Activated T-helper 2 cell treated with anti-CD3 and anti-CD28 coated beads, Interferon-gamma antibody, Interleukin-2, Interleukin-4, amounts not matched to agents 10 μg/mL and 5 μg/mL and 100 μg/mL, durations not matched to agents 14 hours and 24 hours and 36 hours (primary cell): ENCODE results near the gene SH3RF3. TPM values are rescaled to one million over a fixed set of nuclear protein-coding genes. Genes with fewer than 3 reads are reported as not detected.
A peak's percentile ranks its signal among the peaks of the same experiment; 100 is the strongest.

Experiments
- DNase-seq: peaks from one replicate; pipeline ENCODE4 v3.0.0; 2021; ENCODE audit warnings: low spot score
- H3K27ac Mint-ChIP-seq: one replicate; pipeline ENCODE4 v1.8.0; 2021; ENCODE audit warnings: mixed read lengths
- H3K27me3 Mint-ChIP-seq: one replicate; pipeline ENCODE4 v1.8.0; 2021; ENCODE audit warnings: low read depth, mixed read lengths
- H3K36me3 Mint-ChIP-seq: one replicate; pipeline ENCODE4 v1.8.0; 2021; ENCODE audit warnings: low read depth, mixed read lengths
- H3K4me1 Mint-ChIP-seq: one replicate; pipeline ENCODE4 v1.8.0; 2021; ENCODE audit warnings: low read depth, mixed read lengths
- H3K4me3 Mint-ChIP-seq: one replicate; pipeline ENCODE4 v1.8.0; 2021; ENCODE audit warnings: low read depth, mild to moderate bottlenecking, moderate library complexity, mixed read lengths
- H3K9me3 Mint-ChIP-seq: one replicate; pipeline ENCODE4 v1.8.0; 2021; ENCODE audit warnings: mixed read lengths
- intact Hi-C: fragments of 100-400 bp; cut with micrococcal nuclease; formaldehyde crosslinking; loops from one replicate; pipeline ENCODE4 v1.15.1; 2023
- total RNA-seq: library from RNA; stranded (reverse); gene quantifications from 2 replicates; pipeline ENCODE4 v1.2.3, GENCODE V29; 2022

Gene SH3RF3
- total RNA-seq, 1 donor from 2014 or later: 0.78 TPM

- H3K36me3 Mint-ChIP-seq: no peaks in the 10 kb centered on the region
- H3K4me3 Mint-ChIP-seq: no peak overlapping the region
- H3K9me3 Mint-ChIP-seq: no peaks in the 10 kb centered on the region
- peaks cover 58% of the 10 kb centered on the region for H3K27me3 Mint-ChIP-seq
- no peak overlapping the region for H3K27ac Mint-ChIP-seq
- intact Hi-C loops: no loop called here
- peaks cover 31% of the 10 kb centered on the region for H3K4me1 Mint-ChIP-seq
- no peak for DNase-seq
Measured at GRCh38 chr2:109209941-109210340, 80.9 kb downstream of the SH3RF3 start.

GRCh38 chr2:109210431-109211200 lies 81.6 kb downstream of the SH3RF3 start:
- H3K27me3 Mint-ChIP-seq: peaks cover 60% of the 10 kb centered on the region
- peaks cover 38% of the 10 kb centered on the region for H3K4me1 Mint-ChIP-seq

GRCh38 chr2:109211315-109211714 lies 82.3 kb downstream of the SH3RF3 start:
- Mint-ChIP-seq H3K4me1 (peaks cover 45% of the 10 kb centered on the region), H3K27me3 (peaks cover 59% of the 10 kb centered on the region), H3K9me3 (no peaks in the 10 kb centered on the region), H3K27ac (no peak overlapping the region), H3K36me3 (no peaks in the 10 kb centered on the region), H3K4me3 (no peak overlapping the region)
- DNase-seq: no peak
- intact Hi-C loops: no loop called here

More at GRCh38 chr2:109210431-109211200, 81.6 kb downstream of the SH3RF3 start:
- Mint-ChIP-seq H3K36me3 (no peaks in the 10 kb centered on the region), H3K4me3 (no peak overlapping the region), H3K9me3 (no peaks in the 10 kb centered on the region), H3K27ac (peak overlapping the region; percentile 2)
- no peak for DNase-seq
- intact Hi-C loops: no loop called here

GRCh38 chr2:109212836-109213563 lies 84.0 kb downstream of the SH3RF3 start:
- no peaks in the 10 kb centered on the region for H3K9me3 Mint-ChIP-seq
- no peak for DNase-seq
- H3K27ac Mint-ChIP-seq: peak overlapping the region; percentile 93
- peaks cover 55% of the 10 kb centered on the region for H3K27me3 Mint-ChIP-seq
- H3K4me3 Mint-ChIP-seq: peak overlapping the region; percentile 51
- intact Hi-C loops: no loop called here
- H3K36me3 Mint-ChIP-seq: peaks cover 8% of the 10 kb centered on the region
- H3K4me1 Mint-ChIP-seq: peaks cover 59% of the 10 kb centered on the region

- H3K27ac Mint-ChIP-seq: peak overlapping the region; percentile 93
- H3K27me3 Mint-ChIP-seq: peaks cover 52% of the 10 kb centered on the region
- intact Hi-C loops: loop anchor here (1.0 to 2.0 kb wide), 4 partner anchors 70 to 181 kb away; partner anchors contain the start of gene SH3RF3
- H3K4me3 Mint-ChIP-seq: peak overlapping the region; percentile 51
- DNase-seq: peak; percentile 75
- H3K9me3 Mint-ChIP-seq: no peaks in the 10 kb centered on the region
- H3K36me3 Mint-ChIP-seq: peaks cover 8% of the 10 kb centered on the region
- peaks cover 68% of the 10 kb centered on the region for H3K4me1 Mint-ChIP-seq
Measured at GRCh38 chr2:109213646-109214433, 84.8 kb downstream of the SH3RF3 start.

GRCh38 chr2:109214651-109215371 lies 85.8 kb downstream of the SH3RF3 start:
- peaks cover 70% of the 10 kb centered on the region for H3K4me1 Mint-ChIP-seq

GRCh38 chr2:109215866-109216265 lies 86.9 kb downstream of the SH3RF3 start:
- no peaks in the 10 kb centered on the region for H3K9me3 Mint-ChIP-seq
- no peak overlapping the region for H3K27ac Mint-ChIP-seq
- H3K4me1 Mint-ChIP-seq: peaks cover 62% of the 10 kb centered on the region
- H3K27me3 Mint-ChIP-seq: peaks cover 52% of the 10 kb centered on the region
- peak overlapping the region; percentile 22 for H3K4me3 Mint-ChIP-seq
- DNase-seq: no peak
- H3K36me3 Mint-ChIP-seq: peaks cover 8% of the 10 kb centered on the region
- intact Hi-C loops: loop anchor here (2.0 to 5.0 kb wide), 4 partner anchors 87 to 211 kb away; partner anchors contain the start of gene SH3RF3

More at GRCh38 chr2:109214651-109215371, 85.8 kb downstream of the SH3RF3 start:
- Mint-ChIP-seq H3K27me3 (peaks cover 53% of the 10 kb centered on the region), H3K9me3 (no peaks in the 10 kb centered on the region), H3K36me3 (peaks cover 8% of the 10 kb centered on the region), H3K27ac (peak overlapping the region; percentile 93), H3K4me3 (peak overlapping the region; percentile 51)
- intact Hi-C loops: loop anchor here (1.0 to 5.0 kb wide), 5 partner anchors 71 to 212 kb away; partner anchors contain the start of gene SH3RF3
- DNase-seq: no peak

GRCh38 chr2:109216332-109216731 lies 87.3 kb downstream of the SH3RF3 start:
- Mint-ChIP-seq H3K27me3 (peaks cover 49% of the 10 kb centered on the region), H3K27ac (no peak overlapping the region), H3K36me3 (peaks cover 8% of the 10 kb centered on the region), H3K4me1 (peaks cover 59% of the 10 kb centered on the region), H3K4me3 (no peak overlapping the region), H3K9me3 (no peaks in the 10 kb centered on the region)
- intact Hi-C loops: loop anchor here (5.0 kb wide), 1 partner anchor 211 kb away; no protein-coding TSS in a partner anchor
- no peak for DNase-seq

GRCh38 chr2:109217362-109218086 lies 88.5 kb downstream of the SH3RF3 start:
- intact Hi-C loops: loop anchor here (5.0 kb wide), 1 partner anchor 210 kb away; no protein-coding TSS in a partner anchor
- Mint-ChIP-seq H3K36me3 (peaks cover 8% of the 10 kb centered on the region), H3K4me1 (peaks cover 59% of the 10 kb centered on the region), H3K9me3 (no peaks in the 10 kb centered on the region), H3K27me3 (peaks cover 40% of the 10 kb centered on the region), H3K27ac (peak overlapping the region; percentile 56), H3K4me3 (peak overlapping the region; percentile 15)
- DNase-seq: no peak

- Mint-ChIP-seq H3K27me3 (peaks cover 35% of the 10 kb centered on the region), H3K4me1 (peaks cover 57% of the 10 kb centered on the region), H3K27ac (peak overlapping the region; percentile 56), H3K4me3 (peak overlapping the region; percentile 9), H3K36me3 (peaks cover 8% of the 10 kb centered on the region), H3K9me3 (no peaks in the 10 kb centered on the region)
- no peak for DNase-seq
- intact Hi-C loops: loop anchor here (5.0 kb wide), 1 partner anchor 209 kb away; no protein-coding TSS in a partner anchor
Measured at GRCh38 chr2:109218087-109218791, 89.2 kb downstream of the SH3RF3 start.

- Mint-ChIP-seq H3K4me1 (peaks cover 52% of the 10 kb centered on the region), H3K36me3 (peaks cover 8% of the 10 kb centered on the region), H3K4me3 (no peak overlapping the region), H3K27ac (no peak overlapping the region), H3K9me3 (no peaks in the 10 kb centered on the region), H3K27me3 (peaks cover 34% of the 10 kb centered on the region)
- DNase-seq: no peak
- intact Hi-C loops: loop anchor here (5.0 kb wide), 1 partner anchor 209 kb away; no protein-coding TSS in a partner anchor
Measured at GRCh38 chr2:109218792-109219126, 89.8 kb downstream of the SH3RF3 start.
